Measurements from ENCODE around the gene DDO. TPM values are rescaled to one million over a fixed set of nuclear protein-coding genes. Genes with fewer than 3 reads are reported as not detected.

DDO gene
- total RNA-seq, 6 donors from 2014 or later: 1.4 to 7.6 (median 3.2) TPM

DNA sequence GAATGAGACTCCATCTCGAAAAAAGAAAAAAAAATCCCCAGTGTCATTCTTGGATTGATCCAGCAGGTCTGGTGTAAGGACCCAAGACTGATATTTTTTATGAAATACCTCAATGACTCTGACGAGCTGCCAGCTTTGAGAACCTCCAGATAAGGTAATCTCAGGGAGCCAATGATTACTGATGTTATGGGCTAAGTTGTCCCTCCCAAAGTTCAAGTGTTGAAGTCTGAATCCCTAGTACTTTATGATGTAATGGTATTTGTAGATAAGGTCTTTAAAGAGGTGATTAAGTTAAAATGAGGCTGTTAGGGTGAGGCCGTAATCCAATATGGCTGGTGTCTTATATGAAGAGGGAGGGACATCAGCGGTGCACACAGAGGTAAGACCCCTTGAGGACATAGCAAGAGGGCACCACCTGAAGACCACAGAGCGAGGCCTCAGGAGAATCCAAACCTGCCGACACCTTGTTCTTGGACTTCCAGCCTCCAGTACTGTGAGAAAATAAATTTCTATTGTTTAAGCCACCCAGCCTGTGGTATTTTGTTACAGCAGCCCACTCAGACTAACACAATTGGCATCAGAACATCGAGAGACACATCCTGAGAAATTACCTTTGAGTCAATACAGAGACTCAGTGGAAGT is 19.7 kb upstream of the DDO start:
- ATAC-seq (ENCODE audit: low FRiP score in 2 of 2) (no peak), DNase-seq (no peak)
- no peaks in the 10 kb centered on the region for H3K36me3 ChIP-seq
- H3K9me3 ChIP-seq: no peaks in the 10 kb centered on the region
- H3K4me3 ChIP-seq: no peak overlapping the region
- no peaks in the 10 kb centered on the region for H3K27me3 ChIP-seq
- H3K27ac ChIP-seq: no peak overlapping the region
- 81 to 89% methylated on average over 7 of the region's 7 CpGs for WGBS, 2 donors
- H3K4me1 ChIP-seq: no peaks in the 10 kb centered on the region
- TF ChIP-seq EP300 (IDR thresholded peaks at IDR 0.05) (no peak), POLR2AphosphoS5 (IDR thresholded peaks at IDR 0.05) (no peak), POLR2A (IDR thresholded peaks at IDR 0.05) (no peak)
- TF ChIP-seq, protein P1, sequence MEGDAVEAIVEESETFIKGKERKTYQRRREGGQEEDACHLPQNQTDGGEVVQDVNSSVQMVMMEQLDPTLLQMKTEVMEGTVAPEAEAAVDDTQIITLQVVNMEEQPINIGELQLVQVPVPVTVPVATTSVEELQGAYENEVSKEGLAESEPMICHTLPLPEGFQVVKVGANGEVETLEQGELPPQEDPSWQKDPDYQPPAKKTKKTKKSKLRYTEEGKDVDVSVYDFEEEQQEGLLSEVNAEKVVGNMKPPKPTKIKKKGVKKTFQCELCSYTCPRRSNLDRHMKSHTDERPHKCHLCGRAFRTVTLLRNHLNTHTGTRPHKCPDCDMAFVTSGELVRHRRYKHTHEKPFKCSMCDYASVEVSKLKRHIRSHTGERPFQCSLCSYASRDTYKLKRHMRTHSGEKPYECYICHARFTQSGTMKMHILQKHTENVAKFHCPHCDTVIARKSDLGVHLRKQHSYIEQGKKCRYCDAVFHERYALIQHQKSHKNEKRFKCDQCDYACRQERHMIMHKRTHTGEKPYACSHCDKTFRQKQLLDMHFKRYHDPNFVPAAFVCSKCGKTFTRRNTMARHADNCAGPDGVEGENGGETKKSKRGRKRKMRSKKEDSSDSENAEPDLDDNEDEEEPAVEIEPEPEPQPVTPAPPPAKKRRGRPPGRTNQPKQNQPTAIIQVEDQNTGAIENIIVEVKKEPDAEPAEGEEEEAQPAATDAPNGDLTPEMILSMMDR (IDR thresholded peaks at IDR 0.05): no peak

DNA sequence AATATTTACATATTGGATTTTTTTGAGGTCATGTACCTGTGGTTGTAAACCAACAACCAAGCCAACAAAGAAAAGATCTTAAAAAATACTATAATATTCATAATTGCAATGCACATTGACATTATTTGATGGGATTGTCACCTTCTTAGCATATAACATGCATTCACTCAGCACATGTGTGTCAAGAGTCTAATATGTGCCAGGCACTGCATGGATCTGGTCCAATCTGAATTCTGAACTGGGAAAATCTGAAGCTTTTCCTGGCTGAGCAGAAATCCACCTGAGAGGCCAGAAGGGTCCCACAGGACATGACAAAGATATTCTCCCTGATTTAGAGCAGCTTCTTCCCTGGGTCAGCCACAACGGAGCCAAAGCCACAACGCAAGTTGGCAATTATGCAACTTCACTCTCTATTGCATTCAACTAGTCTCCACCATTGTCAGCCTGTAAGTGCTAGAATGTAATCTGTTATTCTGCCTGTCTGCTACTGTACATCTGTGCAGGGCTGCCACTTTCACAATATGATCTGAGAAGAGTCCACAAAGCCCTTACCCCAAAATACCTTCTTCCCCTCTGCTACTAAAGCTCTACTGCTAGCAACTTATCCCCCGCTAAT is 17.0 kb upstream of the DDO start:
- DNase-seq (no peak), ATAC-seq (ENCODE audit: low FRiP score in 2 of 2) (no peak)
- Histone ChIP-seq H3K4me1 (no peaks in the 10 kb centered on the region), H3K27me3 (no peaks in the 10 kb centered on the region), H3K27ac (no peak overlapping the region), H3K4me3 (no peak overlapping the region), H3K36me3 (no peaks in the 10 kb centered on the region), H3K9me3 (no peaks in the 10 kb centered on the region)
- no peak for TF ChIP-seq EP300 (IDR thresholded peaks at IDR 0.05)
- no peak for TF ChIP-seq POLR2AphosphoS5 (IDR thresholded peaks at IDR 0.05)
- TF ChIP-seq, protein P1 (IDR thresholded peaks at IDR 0.05): no peak
- no peak for TF ChIP-seq POLR2A (IDR thresholded peaks at IDR 0.05)
- WGBS, 2 donors: 52 to 84% methylated on average over 3 of the region's 3 CpGs

DNA sequence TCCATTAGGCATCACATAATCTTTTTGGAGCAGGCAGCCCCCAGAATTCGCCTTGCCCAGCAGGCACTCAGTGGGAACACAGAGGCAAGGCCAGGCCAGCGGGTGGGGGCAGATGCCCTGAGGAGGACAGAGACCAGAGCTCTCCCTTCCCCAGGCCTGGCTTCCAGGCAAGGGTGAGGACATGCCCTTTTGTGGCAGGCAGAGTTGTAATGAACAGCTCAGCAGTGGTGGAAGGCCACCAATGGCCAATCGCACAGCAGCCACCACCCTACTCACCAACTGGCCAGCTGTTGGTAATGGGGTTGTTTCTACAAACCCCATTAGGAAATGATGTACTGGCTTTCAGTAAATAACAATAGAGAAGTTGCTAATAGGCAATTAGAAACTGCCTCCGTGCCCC is 15.4 kb upstream of the DDO start:
- Histone ChIP-seq H3K4me1 (no peaks in the 10 kb centered on the region), H3K36me3 (no peaks in the 10 kb centered on the region), H3K27me3 (no peaks in the 10 kb centered on the region), H3K4me3 (no peak overlapping the region), H3K9me3 (no peaks in the 10 kb centered on the region), H3K27ac (no peak overlapping the region)
- 83 to 92% methylated on average over 1 to 4 of the region's 4 CpGs for WGBS, 2 donors
- ATAC-seq (ENCODE audit: low FRiP score in 2 of 2) (no peak), DNase-seq (no peak)
- TF ChIP-seq POLR2AphosphoS5 (IDR thresholded peaks at IDR 0.05) (no peak), POLR2A (IDR thresholded peaks at IDR 0.05) (no peak), EP300 (IDR thresholded peaks at IDR 0.05) (no peak)
- TF ChIP-seq, protein P1 (IDR thresholded peaks at IDR 0.05): no peak

DNA sequence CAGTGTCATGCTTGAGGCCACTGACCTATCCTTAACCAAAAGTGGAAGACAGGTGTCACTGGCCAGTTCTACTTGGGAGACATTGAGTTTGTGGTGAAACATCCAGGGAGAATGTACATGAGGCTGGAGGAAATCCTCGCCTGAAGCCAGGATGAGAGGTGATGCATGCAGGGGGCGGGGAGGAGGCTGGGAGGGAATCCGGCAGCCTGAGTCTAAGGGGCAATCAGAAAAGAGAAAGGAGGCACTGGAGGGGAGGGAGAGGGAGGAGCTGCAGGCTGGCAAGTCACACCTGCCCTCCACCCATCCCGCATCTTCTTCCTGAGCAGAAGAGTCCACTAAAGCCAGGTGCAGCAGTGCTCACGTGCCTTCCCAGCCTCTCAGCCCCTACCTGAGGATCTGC is 14.9 kb upstream of the DDO start:
- 61 to 64% methylated on average over 5 of the region's 5 CpGs for WGBS, 2 donors
- no peaks in the 10 kb centered on the region for H3K27me3 ChIP-seq
- no peaks in the 10 kb centered on the region for H3K36me3 ChIP-seq
- no peak for ATAC-seq (ENCODE audit: low FRiP score in 2 of 2)
- no peak for TF ChIP-seq EP300 (IDR thresholded peaks at IDR 0.05)
- no peak for TF ChIP-seq POLR2AphosphoS5 (IDR thresholded peaks at IDR 0.05)
- TF ChIP-seq POLR2A (IDR thresholded peaks at IDR 0.05): no peak
- TF ChIP-seq, protein P1 (IDR thresholded peaks at IDR 0.05): no peak
- H3K4me3 ChIP-seq: no peak overlapping the region
- H3K4me1 ChIP-seq: no peaks in the 10 kb centered on the region
- no peak overlapping the region for H3K27ac ChIP-seq
- H3K9me3 ChIP-seq: no peaks in the 10 kb centered on the region
- DNase-seq: no peak

DNA sequence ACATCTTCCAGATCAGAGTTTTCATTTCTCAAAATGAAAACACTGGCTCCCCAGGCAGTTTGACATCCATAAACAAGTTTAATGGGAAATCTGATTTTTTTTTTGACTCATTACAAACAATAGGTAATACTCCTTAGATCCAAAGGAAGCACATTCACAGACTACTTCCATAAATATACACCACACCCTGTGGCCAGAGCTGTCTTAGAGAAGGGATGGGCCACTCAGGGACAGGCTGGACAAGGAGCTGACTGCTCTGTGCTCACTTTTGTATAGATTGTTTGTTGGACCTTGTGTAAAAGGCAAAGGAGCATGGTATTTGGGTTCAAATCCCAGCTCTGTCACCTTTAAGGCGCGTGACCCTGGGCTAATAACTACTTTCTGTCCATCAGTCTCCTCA is 12.8 kb upstream of the DDO start:
- Histone ChIP-seq H3K9me3 (no peaks in the 10 kb centered on the region), H3K27me3 (no peaks in the 10 kb centered on the region), H3K27ac (no peak overlapping the region), H3K4me3 (no peak overlapping the region), H3K4me1 (no peaks in the 10 kb centered on the region), H3K36me3 (no peaks in the 10 kb centered on the region)
- 88 to 94% methylated on average over 2 of the region's 2 CpGs for WGBS, 2 donors
- no peak for TF ChIP-seq POLR2A (IDR thresholded peaks at IDR 0.05)
- no peak for TF ChIP-seq EP300 (IDR thresholded peaks at IDR 0.05)
- TF ChIP-seq POLR2AphosphoS5 (IDR thresholded peaks at IDR 0.05): no peak
- TF ChIP-seq, protein P1 (IDR thresholded peaks at IDR 0.05): no peak
- DNase-seq: no peak
- ATAC-seq (ENCODE audit: low FRiP score in 2 of 2): no peak

All from upper lobe of left lung (tissue), 6 donors.